ENCODE measurements around the gene RFX4.

- TF ChIP-seq CTCF (IDR thresholded peaks at IDR 0.05 in 4 of 5, conservative IDR thresholded peaks at IDR 0.05 in 1 of 5) (no peak), POLR2A (IDR thresholded peaks at IDR 0.05) (no peak)
These were observed 192.2 kb downstream of the RFX4 start for GRCh38 chr12:106774808-106775524.

Data from gastrocnemius medialis (tissue), 4 donors.